ENCODE results near the gene FGFBP3.

DNA sequence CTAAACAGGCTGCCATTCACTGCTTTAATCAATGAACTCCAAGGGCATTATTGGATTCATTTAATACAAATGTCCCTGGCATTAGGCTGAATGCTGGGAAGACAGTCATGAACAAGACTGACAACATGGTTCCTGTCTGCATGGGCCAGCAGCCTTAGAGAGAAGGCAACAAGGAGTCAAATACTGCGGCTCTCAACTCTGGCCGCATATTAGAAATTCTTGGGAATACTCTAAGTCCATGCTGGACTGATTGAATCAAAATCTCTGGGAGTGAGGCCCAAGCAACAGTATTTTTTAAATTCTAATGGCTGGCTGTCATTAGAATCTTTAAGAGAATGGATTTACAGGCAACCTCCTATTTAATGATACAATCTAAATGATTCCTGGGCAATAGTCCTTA lies 34.1 kb downstream of the FGFBP3 start:
- TF ChIP-seq POLR2A (IDR thresholded peaks at IDR 0.05; ENCODE audit: low read depth): no peak
- TF ChIP-seq POLR2AphosphoS5 (IDR thresholded peaks at IDR 0.05): no peak

Measured in esophagus muscularis mucosa (tissue), 2 donors.